ENCODE data around the gene CYTH2.

CYTH2 gene

DNA sequence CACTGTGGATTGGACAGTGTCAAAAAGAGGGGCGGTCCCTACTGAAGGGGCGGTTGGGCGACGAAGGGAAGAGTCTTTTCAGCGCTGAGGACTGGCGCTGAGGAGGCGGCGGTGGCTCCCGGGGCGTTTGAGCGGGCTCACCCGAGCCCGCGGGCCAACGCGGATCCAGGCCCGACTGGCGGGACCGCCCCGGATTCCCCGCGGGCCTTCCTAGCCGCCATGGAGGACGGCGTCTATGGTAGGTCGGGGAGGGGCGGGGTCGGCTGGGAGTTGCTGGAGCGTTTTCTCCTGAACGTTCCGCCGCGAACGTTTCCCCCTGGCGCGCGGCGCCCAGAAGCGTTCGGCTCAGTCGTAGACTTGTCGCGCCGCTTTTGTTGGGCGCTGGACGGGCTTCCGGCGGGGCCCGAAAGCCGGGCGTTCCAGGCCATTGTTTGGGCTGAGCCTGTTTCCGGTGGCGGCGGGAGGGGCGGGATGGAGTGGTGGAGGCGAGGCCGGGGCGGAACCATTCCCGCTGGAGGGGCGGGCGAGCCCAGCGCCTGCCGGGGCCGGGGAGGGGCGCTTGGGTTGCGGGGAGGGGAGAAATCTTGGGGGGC lies at the start of gene CYTH2:
TSS of gene CYTH2 (plus strand) at position 81 of the 593 bp plus-strand sequence. CDS start at position 220, 139 bp downstream.
- DNase-seq, result no peak

- no peak for DNase-seq
These were observed 47.6 kb upstream of the CYTH2 start for GRCh38 chr19:48421548-48421947.

DNA sequence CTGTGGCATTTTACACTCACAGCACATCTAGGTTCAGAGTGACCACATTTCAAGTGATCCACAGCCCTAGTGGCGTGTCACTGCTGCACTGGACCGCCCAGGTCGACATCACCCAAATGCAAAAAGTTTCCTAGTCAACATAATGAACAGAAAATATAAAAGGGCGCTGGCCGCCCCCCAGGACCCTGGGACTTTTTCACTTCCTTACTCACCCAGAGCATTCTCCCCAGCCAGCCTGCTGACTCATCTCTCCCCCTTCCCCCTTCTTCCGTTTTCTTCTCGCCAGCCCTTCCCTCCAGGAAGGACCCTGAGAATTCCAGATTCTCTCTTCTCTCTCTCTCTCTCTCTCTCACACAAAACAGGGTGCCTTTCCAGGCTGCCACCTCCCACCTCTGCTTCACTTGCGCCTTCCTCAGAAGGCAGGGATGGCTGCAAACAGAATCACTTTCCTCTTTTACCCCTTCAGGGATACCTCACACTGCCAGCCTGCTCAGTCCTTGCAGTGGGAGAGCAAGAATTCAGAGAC lies 44.4 kb upstream of the CYTH2 start:
- DNase-seq, result no peak

DNA sequence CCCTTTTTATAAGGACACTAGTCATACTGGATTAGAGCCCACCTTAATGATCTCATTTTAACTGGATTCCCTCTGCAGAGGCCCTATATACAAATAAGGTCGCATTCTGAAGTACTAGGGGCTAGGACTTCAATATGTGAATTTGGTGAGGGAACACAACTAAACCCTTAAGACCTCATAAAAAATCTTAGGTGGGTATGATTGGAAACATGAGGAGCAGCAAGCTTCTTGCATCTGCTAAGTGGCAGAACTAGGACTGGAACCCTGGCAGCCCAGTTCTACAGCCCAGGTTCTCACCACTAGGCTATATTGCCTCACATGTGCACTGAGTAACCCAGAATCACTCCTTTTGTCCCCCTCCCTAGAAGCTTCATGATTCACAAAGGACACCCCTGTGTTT lies 40.5 kb upstream of the CYTH2 start:
- DNase-seq, result no peak

GRCh38 chr19:48433337-48433736 lies 35.8 kb upstream of the CYTH2 start:
- DNase-seq, result no peak

DNA sequence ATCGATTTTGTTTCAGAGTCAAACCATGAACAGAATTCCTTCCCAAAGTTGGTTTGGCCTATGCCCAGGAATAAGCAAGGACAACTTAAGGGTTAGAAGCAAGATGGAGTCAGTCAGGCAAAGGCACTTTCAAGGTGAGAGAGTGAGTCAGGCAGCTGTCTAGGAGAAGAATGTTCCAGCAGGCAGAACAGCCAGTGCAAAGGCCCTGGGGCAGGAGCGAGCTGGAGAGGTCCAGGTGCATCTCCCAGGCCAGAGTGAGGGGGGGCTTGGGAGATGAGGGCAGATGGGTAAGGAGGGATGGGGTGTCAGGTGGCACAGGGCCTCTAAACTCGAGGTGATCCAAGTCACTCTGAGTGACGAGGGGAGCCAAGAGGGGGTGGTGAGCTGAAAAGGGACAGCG lies 32.6 kb upstream of the CYTH2 start:
- no peak for DNase-seq

GRCh38 chr19:48441360-48442050 lies 27.7 kb upstream of the CYTH2 start:
- no peak for DNase-seq

- DNase-seq, result no peak
These were observed 26.8 kb upstream of the CYTH2 start for GRCh38 chr19:48442116-48443035.

DNA sequence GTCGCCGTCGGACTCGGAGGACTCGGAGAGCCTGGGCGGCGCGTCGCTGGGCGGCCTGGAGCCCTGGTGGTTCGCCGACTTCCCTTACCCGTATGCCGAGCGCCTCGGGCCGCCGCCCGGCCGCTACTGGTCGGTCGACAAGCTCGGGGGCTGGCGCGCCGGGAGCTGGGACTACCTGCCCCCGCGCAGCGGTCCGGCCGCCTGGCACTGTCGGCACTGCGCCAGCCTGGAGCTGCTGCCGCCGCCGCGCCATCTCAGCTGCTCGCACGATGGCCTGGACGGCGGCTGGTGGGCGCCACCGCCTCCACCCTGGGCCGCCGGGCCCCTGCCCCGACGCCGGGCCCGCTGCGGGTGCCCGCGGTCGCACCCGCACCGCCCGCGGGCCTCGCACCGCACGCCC lies 25.9 kb upstream of the CYTH2 start:
- peak; percentile 21 for DNase-seq

DNA sequence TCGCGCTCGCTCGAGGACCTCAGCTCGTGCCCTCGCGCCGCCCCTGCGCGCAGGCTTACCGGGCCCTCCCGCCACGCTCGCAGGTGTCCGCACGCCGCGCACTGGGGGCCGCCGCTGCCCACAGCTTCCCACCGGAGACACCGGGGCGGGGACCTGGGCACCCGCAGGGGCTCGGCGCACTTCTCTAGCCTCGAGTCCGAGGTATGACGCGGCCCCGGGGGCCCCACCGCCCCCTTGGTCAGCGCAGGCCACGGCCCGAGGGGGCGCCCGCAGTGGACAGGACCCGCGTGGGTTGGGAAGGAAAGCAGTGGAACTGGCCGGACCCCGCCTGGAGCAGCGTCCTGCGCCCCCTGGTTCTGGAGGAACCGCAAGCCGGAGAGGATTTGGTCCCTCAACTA lies 25.4 kb upstream of the CYTH2 start:
- DNase-seq, result peak; percentile 26

DNA sequence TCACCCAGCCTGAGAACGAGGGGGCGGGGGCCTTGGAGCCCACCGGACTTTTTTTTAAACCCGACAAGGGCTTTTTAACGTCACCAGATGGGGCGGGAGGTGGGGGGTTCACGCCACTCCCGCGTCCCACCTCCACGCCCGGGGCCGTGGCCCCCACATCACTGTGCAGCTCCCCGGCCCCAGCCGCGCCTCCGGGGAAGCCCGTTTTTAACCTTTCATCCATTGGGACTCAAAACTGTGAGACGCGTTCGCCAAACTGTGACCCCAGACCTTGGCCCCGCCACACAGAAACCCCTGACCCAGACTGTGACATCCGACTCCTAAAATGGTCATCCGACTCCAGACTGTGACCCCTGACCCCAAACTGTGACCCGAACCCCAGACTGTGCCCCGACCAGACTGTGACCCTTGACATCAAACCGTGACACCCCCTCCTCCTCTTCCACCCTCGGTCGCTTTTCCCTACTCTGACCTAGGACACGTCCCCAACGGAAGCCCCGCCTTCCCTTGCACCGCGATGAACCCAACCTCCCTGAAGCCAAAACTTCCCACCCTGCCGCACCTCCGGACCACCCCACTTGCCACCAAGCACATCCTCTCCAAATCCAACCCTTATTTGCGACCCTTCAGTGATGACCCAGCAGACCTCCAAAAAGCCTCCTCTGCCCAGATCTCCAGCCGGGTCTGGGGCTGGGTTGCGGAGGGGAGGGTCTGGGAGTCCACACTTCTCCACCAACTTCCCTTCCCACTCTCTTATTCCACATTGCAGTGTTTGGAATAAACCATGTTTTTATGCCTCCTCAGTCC lies 24.8 kb upstream of the CYTH2 start:
- peak; percentile 55 for DNase-seq

- no peak for DNase-seq
These were observed 24.3 kb upstream of the CYTH2 start for GRCh38 chr19:48444936-48445200.

GRCh38 chr19:48445256-48445605 lies 23.9 kb upstream of the CYTH2 start:
- DNase-seq, result no peak

DNA sequence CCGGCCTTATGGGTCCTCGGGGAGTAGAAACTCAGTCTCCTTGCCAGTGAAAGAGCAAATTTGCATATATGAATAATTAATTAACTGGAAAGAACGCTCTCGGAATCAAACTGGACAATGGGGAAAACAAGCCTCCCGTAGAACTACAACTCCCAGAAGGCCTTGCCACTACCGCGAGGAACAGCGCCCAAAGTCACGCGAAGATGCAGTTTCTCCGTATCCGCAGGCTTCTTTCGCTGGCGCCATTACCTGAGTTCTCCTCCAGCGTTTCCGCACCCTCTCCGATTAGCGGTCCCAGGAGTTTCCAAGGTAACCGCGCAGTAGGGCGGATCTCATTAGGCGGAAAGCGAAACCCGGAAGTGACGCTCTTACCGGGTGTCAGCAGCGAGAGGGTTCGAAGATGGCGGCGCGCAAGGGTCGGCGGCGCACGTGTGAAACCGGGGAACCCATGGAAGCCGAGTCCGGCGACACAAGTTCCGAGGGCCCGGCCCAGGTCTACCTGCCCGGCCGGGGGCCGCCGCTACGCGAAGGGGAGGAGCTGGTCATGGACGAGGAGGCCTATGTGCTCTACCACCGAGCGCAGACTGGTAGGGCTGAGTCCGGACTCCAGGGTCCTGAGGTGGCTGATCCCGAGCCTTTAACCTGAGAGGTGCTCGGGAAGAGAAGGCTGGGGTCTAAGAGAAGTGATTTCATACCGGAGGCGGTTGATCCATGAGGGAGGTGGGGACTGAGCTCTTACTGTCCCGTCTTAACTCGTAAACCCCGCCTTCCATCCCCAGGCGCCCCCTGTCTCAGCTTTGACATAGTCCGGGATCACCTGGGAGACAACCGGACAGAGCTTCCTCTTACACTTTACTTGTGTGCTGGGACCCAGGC lies 23.3 kb upstream of the CYTH2 start, which contains the start of gene GRWD1:
TSS of gene GRWD1 (plus strand) at position 378 of the 876 bp plus-strand sequence. CDS start at position 401, 23 bp downstream.
- peak; percentile 98 for DNase-seq

DNA sequence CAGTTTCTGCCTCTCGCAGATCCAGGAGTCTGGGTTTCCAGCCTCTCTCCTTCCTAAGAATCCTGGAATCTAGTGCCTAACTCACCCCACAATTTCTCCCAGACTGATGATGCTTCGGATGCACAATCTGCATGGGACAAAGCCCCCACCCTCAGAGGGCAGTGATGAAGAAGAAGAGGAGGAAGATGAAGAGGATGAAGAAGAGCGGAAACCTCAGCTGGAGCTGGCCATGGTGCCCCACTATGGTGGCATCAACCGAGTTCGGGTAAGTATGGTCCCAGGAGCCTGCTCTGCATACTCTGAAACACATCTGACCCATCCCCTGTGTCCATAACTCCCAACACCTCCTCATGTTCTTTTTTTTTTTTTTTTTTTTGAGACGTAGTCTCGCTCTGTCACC lies 22.6 kb upstream of the CYTH2 start:
- no peak for DNase-seq

- no peak for DNase-seq
These were observed 20.6 kb upstream of the CYTH2 start for GRCh38 chr19:48448563-48448962.

DNA sequence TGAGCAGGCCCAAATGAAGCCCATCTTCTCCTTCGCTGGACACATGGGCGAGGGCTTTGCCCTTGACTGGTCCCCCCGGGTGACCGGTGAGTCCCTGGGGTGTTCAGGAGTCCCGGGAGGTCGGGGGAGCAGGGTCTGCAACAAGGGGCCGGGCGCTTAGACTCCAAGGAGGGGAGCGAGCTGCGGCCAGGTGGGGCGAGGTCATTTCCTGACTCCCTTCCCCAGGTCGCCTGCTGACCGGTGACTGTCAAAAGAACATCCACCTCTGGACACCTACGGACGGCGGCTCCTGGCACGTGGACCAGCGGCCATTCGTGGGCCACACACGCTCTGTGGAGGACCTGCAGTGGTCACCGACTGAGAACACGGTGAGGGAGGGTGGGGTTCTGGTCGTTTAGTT lies 18.7 kb upstream of the CYTH2 start:
- DNase-seq, result no peak

- DNase-seq, result no peak
These were observed 18.3 kb upstream of the CYTH2 start for GRCh38 chr19:48450863-48451262.

DNA sequence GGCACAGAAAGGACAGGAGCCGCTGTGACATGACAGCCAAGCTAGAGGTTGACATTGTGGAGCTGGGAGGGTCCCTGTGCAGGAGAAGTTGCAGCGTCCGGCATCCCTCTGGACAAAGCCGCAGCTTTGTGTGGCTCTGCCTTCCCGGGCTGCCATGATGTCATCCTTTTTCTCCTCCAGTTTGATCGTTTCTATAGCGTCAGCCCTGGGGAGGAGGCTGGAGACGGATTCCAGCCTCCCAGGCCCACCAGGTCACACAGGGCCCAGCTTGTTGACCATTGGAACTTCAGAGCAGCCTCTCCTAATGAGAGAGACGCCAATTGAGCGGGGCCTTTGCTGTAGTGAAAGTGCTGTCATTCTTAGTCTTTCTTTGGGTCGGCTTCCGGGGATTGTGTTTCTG lies 17.5 kb upstream of the CYTH2 start:
- no peak for DNase-seq

DNA sequence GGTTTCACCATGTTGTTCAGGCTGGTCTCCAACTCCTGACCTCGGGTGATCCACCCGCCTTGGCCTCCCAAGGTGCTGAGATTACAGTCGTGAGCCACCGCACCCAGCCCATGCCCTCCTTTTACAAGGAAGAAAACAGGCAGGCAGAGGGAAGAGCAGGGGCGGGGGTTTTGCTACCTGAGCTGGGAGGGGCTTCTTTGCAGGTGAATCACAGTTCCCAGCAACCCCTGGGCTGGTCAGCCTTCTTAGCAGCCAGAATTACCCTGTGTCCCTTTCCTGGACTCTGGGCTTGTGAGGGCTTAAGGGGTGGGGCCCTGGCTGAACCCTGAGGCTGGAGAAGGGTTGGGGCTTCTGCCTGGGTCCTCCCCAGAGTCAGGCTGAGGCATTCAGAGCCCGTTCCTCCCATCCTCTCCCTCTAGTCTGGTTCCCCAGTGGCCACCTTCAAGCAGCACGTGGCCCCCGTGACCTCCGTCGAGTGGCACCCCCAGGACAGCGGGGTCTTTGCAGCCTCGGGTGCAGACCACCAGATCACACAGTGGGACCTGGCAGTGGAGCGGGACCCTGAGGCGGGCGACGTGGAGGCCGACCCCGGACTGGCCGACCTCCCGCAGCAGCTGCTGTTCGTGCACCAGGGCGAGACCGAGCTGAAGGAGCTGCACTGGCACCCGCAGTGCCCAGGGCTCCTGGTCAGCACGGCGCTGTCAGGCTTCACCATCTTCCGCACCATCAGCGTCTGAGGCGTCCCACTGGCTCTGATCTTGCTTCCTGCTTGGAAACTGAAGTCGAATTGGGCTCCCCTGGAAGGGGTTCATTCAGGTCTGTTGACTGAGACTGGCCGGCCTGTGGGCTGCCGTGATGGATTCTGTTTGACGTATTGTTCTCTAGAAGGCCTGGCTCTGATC lies 16.6 kb upstream of the CYTH2 start:
- no peak for DNase-seq

Measured in retina (tissue), 1 donor.